Brain pericyte (primary cell): Measurements from ENCODE around the gene CYB5D1.
"Not testable (repeated sequence)": the region's sequence is repeated elsewhere in the genome, so short reads cannot be mapped to it uniquely, and the experiment has no call there.

Source experiments
- DNase-seq: peaks from one replicate; pipeline ENCODE4 v3.0.0-alpha.2; 2012; ENCODE audit warnings: low read depth, low spot score

CYB5D1 gene, protein sequence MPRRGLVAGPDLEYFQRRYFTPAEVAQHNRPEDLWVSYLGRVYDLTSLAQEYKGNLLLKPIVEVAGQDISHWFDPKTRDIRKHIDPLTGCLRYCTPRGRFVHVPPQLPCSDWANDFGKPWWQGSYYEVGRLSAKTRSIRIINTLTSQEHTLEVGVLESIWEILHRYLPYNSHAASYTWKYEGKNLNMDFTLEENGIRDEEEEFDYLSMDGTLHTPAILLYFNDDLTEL

DNA sequence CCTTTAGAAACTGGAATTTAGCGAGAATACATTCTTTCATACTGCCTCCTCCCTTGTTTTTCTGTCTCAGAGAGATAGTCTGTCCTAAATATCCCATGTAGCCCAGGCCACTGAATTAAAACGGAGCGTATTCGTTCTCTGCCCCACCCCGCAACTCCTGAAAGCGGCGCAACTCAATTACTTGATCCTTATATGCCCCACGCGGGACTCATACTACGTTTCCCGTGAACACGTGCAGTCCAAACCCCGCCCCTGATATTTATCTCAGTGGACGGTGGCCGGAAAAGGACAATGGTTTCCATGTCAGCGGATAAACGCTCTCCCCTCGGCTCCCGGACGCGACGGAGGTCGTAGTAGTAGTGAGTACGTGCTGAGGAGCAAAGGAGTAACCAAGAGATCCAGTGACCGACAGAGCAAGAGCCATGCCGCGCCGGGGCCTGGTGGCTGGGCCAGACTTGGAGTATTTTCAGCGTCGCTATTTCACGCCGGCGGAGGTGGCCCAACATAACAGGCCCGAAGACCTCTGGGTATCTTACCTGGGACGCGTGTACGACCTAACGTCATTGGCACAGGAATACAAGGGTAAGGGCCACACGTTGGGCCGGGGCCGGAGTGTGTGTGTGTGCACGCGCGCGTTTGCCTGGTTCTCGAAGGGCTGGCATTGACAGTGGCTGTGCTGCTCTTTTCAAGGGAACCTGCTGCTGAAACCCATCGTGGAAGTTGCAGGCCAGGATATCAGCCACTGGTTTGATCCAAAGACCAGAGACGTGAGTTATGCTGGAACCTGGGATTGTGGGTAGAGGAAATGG is at the start of gene CYB5D1:
Gene CYB5D1 (plus strand): TSS at position 291 of the 809 bp plus-strand sequence. CDS start 132 bp downstream, at position 423.
- DNase-seq: no peak

DNA sequence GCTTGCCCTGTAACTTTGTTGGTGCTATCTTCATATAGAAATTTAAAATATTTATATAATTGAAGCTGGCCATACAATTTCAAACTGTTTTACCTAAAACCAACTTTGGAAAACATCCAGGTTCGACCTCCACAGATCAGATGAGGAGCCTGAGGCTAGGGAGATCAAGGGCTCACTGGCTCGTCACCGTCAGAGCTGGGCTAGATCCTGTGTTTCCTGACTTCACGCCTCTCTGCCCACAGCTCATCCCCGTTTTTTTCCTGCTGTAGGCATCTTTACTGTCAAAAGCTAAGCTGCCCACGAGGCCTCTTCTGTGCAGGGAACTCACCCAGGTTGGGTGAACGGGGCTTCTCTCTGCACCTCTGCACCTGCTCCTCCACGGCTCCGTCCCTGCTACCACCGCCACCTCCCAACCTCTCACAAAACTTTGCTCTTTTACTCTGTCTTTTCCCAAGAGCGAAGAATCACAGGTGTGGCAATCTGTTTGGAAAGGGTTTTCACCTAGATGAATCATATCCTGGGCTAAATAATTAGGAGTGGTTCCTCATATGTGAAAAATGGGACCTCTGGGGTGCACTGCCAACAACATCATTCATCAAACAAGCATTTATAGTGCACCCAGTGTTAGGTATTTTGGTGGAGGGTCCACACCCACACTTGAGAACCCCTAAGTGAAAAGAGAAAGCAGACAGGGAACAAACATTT is 48.6 kb upstream of the CYB5D1 start:
- no peak for DNase-seq

DNA sequence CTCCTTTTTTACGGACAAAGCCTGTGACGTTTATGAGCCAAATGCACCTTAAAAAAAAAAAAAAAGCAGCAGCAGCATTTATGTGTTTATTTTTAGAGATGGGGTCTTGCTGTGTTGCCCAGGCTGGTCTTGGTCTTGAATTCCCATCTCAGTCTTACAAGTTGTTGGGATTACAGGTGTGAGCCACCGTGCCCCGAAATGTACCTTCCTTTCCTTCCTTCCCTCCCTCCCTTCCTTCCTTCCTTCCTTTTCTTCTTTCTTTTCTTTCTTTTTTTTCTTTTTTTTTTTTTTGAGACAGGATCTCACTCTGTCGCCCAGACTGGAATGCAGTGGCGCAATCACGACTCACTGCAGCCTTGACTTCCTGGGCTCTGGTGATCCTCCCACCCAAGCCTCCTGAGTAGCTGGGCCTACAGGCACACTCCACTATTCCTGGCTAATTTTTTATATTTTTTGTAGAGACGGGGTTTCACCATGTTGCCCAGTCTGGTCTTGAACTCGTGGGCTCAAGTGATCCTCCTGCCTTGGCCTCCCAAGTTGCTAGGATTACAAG is 47.9 kb upstream of the CYB5D1 start:
- DNase-seq: not testable (repeated sequence)

DNA sequence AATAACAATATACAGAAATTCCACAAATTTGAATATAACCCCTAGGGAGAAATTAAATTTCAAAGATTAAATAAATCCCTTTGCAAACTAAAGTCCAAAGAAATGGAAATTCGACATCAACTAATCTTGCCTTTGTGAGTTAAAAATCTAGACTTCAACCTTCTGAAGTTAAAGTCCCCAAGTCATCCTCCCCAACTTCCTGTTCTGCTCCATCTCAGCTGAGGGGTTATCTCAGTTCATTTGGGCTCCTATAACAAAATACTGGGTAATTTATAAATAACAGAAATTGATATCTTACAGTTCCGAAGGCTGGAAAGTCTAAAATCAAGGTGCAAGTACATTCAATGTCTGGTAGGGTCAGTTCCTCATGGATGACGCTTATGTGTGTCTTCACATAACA is 46.6 kb upstream of the CYB5D1 start:
- DNase-seq: no peak

DNA sequence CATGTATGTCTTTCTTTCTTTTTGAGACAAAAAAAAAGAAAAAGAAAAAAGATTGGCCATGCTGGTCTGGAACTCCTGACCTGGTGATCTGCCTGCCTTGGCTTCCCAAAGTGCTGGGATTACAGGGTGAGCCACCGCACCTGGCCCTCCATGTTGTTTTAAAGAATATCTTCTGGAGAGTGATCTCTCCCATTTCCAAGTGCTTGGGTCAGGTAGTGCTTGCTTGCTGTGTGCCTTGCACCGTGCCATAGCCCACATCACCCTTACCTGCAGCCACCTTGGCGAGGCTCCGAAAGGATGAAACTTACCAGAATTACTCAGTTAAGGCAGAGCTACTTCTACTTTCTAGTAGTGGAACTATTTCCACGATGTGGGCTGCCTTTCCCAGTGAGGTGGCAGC is 42.8 kb upstream of the CYB5D1 start:
- DNase-seq: no peak

DNA sequence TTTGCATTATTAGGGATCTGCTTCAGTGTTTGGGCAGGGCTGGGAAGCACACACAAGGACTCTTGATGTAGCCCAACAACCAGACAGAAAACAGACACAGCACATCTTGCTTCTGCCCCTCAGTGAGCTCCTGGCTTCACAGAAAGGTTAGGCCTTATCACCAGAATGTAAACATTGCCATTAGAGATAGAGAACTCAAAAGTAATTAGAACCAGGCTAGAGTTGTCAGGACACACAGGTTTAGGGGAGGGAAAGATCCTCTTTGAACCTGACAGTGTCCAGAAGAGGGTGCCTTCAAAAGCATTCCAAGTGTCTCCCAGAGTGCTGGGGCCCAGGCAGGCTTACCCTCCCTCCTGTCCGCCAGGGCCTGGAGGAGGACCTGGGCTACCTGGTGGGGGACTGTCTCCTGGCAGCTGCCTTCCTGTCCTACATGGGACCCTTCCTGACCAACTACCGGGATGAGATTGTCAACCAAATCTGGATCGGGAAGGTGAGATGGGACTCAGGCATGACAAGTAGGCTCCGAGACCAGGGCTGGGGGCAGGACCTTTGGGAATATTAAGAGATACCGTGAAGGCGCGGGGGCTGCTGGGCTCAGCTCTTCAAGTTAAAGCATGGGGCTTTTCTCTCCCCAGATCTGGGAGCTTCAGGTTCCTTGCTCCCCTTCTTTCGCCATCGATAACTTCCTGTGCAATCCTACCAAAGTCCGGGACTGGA is 40.7 kb upstream of the CYB5D1 start:
- no peak for DNase-seq

DNA sequence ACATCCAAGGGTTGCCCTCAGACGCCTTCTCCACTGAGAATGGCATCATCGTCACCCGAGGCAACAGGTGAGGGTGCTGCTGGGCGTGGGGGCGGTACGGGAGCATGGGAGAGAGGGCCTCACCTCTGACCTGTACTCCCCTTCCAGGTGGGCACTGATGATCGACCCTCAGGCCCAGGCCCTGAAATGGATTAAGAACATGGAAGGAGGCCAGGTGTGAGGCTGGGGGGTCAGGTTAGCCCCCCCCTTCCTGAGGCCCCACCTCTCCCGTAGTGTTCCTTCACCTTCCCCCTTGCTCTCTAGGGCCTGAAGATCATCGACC is 40.2 kb upstream of the CYB5D1 start:
- no peak for DNase-seq

DNA sequence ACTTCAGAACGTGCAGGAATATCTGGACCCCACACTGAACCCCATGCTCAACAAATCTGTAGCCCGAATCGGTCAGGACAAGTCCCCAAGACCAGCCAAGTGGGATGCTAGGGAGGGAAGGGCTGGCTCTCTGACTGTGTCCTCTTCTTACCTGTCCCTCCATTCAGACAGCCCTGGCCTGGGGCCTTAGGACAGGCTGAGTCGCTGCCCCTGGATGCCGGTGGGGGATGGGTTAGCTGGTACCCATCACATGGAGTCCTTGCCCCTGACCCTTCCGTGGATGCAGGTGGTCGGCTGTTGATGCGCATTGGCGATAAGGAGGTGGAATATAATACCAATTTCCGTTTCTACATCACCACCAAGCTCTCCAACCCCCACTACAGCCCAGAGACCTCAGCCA is 39.8 kb upstream of the CYB5D1 start:
- DNase-seq: no peak

DNA sequence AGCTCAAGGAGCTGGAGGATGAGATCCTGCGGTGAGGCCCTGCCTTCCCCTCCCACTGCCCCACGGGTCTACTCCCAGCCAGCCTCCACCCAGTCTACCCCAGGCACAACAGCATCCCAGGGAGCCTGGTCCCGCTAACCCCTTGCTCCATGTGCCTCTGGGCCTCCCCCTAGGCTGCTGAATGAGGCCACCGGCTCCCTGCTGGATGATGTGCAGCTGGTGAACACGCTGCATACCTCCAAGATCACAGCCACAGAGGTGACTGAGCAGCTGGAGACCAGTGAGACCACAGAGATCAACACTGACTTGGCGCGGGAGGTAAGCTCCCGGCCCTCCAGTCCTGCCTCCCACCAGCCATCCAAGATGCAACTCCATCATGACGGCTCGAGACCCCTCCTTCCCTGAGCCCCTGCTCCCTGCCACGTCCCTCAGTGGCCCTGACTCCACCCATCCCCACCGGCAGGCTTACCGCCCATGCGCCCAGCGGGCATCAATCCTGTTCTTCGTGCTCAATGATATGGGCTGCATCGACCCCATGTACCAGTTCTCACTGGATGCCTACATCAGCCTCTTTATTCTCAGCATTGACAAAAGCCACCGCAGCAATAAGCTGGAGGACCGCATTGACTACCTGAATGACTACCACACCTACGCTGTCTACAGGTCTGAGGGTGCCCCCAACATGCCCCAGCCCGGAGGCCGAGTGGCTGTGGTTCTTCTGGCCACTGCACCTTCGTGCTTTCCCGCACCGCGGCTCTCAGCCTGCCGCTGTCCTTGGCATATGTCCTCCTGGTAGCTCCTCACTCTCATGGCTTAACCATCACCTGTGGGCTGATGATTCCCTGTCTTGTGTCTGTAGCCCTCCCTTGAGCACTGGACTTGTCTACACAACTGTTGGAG is 38.8 kb upstream of the CYB5D1 start:
- DNase-seq: no peak

DNA sequence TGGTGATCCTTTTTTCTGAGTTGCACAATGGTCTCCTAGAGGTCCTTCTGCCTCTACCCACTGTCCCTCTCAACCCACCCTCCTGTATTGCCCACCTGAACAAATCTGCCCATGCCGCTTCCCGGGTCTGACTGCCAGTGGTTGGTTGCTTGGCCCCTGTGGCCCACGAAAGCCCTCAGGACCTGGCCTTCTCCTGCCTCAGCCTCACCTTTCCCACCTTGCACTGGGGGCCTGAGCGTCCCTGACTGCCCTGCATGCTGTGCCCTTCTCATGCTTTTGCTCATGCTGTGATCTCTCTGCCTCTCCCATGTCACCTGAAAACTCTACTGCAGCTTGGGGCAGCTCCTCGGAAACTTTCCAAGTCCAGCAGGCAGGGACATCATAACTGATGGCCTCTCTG is 37.6 kb upstream of the CYB5D1 start:
- DNase-seq: no peak

DNA sequence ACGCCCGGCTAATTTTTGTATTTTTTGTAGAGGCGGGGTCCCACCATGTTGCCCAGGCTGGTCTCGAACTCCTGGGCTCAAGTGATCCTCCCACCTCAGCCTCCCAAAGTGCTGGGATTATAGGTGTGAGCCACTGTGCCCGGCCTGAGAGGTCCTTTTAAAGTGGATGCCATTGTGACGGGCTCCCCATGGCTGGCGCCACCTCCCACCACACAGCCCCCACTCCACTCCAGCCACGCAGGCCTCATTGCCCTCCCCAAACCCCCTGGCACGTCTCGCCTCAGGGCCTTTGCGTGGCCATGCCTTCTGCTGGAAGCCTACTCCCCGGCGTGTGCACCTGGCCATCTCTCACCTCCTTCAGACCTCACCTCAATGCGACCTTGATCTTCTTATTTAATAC is 35.7 kb upstream of the CYB5D1 start:
- DNase-seq: no peak

DNA sequence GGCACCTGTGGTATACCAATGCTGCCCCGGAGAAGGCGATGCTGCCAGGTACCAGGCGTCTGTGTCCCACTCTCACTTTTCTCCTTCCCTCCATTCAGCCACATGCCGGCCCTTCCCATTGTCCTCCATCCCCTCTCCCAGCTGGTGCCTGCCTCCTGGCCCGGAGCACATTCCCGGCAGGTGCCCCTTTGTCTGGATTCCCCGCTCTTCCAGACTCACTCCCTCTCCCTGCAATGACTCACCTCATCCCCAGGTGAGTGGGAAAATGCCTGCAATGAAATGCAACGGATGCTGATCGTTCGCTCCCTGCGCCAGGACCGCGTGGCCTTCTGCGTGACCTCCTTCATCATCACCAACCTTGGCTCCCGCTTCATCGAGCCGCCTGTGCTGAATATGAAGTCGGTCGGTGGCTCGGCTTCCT is 34.2 kb upstream of the CYB5D1 start:
- DNase-seq: no peak

DNA sequence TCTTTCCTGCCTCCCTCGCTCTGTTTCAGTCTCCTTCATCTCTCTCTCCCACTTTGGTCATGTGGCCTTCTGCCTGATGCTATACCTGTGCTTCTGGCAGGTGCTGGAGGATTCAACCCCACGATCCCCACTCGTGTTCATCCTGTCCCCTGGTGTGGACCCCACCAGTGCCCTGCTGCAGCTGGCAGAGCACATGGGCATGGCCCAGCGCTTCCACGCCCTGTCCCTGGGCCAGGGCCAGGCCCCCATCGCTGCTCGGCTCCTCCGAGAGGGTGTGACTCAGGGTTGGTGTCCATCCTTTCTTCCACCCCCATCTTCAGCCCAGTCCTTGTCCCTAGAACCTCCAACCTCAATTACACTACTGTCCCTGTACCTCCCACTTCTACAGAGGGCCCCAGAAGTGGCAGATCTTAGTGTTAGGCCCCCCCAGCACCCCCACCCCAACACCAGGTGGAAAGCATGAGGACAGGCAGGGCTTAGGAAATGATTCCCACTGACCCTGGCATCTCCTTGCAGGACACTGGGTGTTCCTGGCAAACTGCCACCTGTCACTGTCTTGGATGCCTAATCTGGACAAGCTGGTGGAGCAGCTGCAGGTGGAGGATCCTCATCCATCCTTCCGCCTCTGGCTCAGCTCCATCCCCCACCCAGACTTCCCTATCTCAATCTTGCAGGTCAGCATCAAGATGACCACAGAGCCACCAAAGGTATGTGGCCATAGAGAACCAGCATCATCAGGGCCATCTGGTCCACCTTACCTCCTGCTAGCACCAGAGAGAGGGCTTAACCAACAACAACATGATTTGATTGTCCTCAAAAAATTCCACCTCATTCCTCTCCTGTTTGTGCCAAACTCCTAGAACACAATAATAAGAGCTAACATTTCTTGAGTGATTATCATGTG is 33.5 kb upstream of the CYB5D1 start:
- no peak for DNase-seq

DNA sequence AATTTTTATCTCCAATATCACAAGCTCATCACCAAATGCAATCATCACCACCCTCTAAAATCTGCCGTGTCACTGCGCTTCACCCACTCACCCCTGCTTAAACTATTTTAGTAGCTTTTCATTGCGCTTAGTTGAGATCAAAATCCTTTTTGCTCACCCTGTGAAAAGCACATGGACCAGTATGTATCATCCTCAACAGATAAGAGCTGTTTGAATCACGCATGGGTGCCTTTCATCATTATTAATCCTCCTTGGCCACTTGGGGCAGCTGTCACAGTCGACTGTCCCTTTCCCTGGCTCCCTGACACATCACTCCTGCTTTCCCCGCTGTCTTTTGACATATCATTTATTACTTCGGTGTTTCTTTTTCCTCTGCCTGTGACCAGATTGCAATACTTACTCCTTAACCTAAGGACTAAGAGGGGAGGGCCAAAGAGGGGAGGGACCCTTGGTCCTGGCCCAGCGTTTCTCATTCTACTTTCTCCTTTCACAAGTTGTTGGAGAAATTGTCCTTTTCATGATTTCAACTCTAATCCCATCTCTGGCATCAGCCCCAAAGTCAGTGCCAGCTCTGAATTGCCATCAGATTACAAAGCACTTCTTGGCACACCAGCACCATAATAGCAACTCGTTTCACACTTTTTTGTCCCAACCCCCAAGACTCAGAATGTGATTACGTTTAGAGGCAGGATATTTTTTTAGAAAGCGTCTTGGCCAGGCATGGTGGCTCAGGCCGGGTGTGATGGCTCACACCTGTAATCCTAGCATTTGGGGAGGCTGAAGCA is 32.4 kb upstream of the CYB5D1 start:
- no peak for DNase-seq

DNA sequence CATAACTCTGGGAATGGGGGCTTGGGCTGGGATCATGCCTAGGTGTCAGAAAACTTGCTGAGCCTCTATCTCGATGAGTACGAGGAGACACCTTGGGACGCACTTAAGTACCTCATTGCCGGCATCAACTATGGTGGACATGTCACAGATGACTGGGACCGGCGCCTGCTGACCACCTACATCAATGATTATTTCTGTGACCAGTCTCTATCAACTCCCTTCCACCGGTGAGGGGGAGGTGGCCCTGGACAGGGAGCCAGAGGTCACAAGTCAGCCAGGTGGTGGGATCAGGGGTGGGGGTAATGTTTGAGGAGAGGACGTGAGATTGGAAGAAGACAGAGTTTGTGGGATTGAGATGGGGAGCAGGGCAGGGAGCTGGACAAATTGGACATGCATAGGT is 27.2 kb upstream of the CYB5D1 start:
- DNase-seq: no peak

DNA sequence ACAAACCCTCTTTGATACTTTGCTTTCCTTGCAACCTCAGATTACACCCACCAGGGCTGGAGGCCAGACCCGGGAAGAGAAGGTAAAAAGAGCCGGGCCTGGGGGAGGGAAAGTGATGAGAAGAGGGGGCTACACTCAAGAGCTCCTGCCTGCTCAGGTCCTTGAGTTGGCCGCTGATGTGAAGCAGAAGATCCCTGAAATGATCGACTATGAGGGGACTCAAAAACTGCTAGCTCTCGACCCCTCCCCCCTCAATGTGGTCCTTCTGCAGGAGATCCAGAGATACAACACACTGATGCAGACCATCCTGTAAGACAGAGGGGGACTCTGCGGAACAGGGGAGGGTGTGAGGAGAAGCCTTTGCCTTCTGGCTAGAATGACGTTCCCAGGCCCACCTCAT is 26.6 kb upstream of the CYB5D1 start:
- DNase-seq: no peak

DNA sequence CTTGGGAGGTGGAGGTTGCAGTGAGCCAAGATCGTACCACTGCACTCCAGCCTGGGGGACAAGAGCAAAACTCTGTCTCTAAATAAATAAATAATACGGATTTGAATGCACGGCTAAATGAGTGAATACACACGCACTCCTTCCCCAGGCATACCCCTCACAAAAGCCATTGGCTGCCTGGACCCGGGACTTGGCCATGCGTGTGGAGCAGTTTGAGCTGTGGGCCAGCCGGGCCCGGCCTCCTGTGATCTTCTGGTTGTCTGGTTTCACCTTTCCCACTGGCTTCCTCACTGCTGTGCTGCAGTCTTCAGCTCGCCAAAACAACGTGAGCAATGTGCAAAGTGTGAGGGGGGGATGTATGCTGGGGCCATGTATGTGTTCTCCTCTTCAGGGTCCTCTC is 25.4 kb upstream of the CYB5D1 start:
- DNase-seq: no peak

DNA sequence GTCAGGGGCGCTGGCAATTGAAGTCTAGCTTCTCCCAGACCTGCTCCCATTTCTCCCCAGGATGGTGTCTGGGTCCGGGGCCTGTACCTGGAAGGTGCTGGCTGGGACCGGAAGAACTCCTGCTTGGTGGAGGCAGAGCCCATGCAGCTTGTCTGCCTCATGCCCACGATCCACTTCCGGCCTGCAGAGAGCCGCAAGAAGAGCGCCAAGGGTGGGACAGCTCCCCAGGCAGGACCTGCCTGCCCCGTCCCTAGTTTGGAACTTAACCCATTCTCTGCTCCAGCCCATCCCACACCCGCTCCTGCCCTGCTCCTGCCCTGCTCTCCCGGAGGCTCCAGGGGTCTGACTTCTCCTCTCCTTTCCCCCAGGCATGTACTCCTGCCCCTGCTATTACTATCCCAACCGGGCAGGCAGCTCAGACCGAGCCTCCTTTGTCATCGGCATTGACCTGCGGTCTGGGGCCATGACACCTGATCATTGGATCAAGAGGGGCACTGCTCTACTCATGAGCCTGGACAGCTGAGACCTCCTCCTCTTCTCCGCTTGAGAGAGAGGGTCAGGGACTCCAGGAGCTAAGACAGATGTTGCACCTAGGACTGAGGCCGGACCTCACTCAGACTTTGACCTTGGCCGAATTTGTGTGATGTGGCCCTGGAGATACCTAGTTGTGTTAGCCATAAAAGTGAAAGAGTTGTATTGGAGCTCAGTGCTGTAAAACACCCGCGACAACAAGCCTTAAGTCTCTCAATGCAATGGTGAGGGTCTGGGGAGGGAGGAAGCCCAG is 24.6 kb upstream of the CYB5D1 start:
- DNase-seq: no peak
